ENCODE data around the gene GABPA. TPM values are rescaled to one million over a fixed set of nuclear protein-coding genes. Genes with fewer than 3 reads are reported as not detected.

Gene GABPA
- total and polyA plus RNA-seq, 4 donors: 5.4 to 19.4 (median 11.5) TPM

- Histone ChIP-seq H3K9ac (ENCODE audit: low read depth in 1 of 2, low read length in 2 of 2) (no peak overlapping the region), H3K27ac (ENCODE audit: low read depth in 1 of 2, low read length in 2 of 2) (no peak overlapping the region), H3K9me3 (ENCODE audit: control insufficient read depth in 4 of 4, low read length in 3 of 4) (no peaks in the 10 kb centered on the region), H3K36me3 (ENCODE audit: control insufficient read depth in 4 of 4, insufficient read depth in 3 of 4, low read depth in 1 of 4, low read length in 3 of 4) (no peaks in the 10 kb centered on the region), H3K27me3 (ENCODE audit: control insufficient read depth in 4 of 4, insufficient read depth in 4 of 4, low read length in 3 of 4) (no peaks in the 10 kb centered on the region), H3K4me1 (ENCODE audit: control insufficient read depth in 4 of 4, insufficient read depth in 4 of 4, low read length in 3 of 4) (no peaks in the 10 kb centered on the region), H3K4me3 (ENCODE audit: low read depth in 1 of 3, low read length in 3 of 3) (no peak overlapping the region)
- TF ChIP-seq RAD21 (IDR thresholded peaks at IDR 0.05) (peak; percentile 67 to 74), TAF1 (conservative IDR thresholded peaks at IDR 0.05) (no peak), FOXA1 (IDR thresholded peaks at IDR 0.05) (no peak), EGR1 (IDR thresholded peaks at IDR 0.05; ENCODE audit: low read depth in 2 of 2) (no peak)
- TF ChIP-seq, protein P1, sequence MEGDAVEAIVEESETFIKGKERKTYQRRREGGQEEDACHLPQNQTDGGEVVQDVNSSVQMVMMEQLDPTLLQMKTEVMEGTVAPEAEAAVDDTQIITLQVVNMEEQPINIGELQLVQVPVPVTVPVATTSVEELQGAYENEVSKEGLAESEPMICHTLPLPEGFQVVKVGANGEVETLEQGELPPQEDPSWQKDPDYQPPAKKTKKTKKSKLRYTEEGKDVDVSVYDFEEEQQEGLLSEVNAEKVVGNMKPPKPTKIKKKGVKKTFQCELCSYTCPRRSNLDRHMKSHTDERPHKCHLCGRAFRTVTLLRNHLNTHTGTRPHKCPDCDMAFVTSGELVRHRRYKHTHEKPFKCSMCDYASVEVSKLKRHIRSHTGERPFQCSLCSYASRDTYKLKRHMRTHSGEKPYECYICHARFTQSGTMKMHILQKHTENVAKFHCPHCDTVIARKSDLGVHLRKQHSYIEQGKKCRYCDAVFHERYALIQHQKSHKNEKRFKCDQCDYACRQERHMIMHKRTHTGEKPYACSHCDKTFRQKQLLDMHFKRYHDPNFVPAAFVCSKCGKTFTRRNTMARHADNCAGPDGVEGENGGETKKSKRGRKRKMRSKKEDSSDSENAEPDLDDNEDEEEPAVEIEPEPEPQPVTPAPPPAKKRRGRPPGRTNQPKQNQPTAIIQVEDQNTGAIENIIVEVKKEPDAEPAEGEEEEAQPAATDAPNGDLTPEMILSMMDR (IDR thresholded peaks at IDR 0.05; ENCODE audit: low read depth, low read length, missing input control): peak; percentile 63
- TF ChIP-seq, protein P2, sequence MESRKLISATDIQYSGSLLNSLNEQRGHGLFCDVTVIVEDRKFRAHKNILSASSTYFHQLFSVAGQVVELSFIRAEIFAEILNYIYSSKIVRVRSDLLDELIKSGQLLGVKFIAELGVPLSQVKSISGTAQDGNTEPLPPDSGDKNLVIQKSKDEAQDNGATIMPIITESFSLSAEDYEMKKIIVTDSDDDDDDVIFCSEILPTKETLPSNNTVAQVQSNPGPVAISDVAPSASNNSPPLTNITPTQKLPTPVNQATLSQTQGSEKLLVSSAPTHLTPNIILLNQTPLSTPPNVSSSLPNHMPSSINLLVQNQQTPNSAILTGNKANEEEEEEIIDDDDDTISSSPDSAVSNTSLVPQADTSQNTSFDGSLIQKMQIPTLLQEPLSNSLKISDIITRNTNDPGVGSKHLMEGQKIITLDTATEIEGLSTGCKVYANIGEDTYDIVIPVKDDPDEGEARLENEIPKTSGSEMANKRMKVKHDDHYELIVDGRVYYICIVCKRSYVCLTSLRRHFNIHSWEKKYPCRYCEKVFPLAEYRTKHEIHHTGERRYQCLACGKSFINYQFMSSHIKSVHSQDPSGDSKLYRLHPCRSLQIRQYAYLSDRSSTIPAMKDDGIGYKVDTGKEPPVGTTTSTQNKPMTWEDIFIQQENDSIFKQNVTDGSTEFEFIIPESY (IDR thresholded peaks at IDR 0.05): no peak
- WGBS: 58% methylated on average over 7 of the region's 7 CpGs
- no peak for DNase-seq (ENCODE audit: low spot score)
Observed at GRCh38 chr21:25708467-25709065, 26.2 kb upstream of the GABPA start.

DNA sequence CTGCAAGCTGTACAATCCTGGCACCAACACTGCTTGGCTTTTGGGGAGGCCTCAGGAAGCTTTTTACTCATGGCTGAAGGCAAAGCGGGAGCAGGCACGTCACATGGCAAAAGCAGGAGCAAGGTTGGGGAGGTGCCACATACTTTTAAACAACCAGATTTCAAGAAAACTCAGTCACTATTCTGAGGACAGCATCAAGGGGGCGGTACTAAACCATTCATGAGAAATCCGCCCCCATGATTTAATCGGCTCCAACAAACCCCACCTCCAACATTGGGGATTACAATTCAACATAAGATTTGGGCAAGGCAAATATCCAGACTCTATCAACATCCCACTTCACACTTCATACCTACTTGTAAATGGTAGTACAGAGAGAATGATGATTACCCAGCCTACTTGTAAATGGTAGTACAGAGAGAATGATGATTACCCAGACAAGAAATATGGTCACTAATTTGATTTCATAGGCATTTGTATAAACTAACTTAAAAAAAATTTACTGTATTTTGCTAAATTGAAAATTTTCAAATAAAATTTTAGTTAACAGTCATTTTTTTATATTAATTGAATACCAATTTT lies 25.0 kb upstream of the GABPA start:
- TF ChIP-seq HNF4A (conservative IDR thresholded peaks at IDR 0.05): no peak
- TF ChIP-seq, protein P3, sequence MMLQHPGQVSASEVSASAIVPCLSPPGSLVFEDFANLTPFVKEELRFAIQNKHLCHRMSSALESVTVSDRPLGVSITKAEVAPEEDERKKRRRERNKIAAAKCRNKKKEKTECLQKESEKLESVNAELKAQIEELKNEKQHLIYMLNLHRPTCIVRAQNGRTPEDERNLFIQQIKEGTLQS (IDR thresholded peaks at IDR 0.05): no peak
- no peak for TF ChIP-seq HNF4G (IDR thresholded peaks at IDR 0.05)
- TF ChIP-seq, protein P4, sequence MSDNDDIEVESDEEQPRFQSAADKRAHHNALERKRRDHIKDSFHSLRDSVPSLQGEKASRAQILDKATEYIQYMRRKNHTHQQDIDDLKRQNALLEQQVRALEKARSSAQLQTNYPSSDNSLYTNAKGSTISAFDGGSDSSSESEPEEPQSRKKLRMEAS (IDR thresholded peaks at IDR 0.05): no peak
- no peak for TF ChIP-seq NR2F2 (IDR thresholded peaks at IDR 0.05)
- H3K36me3 ChIP-seq (ENCODE audit: control insufficient read depth in 4 of 4, insufficient read depth in 3 of 4, low read depth in 1 of 4, low read length in 3 of 4): no peaks in the 10 kb centered on the region
- DNase-seq (ENCODE audit: low spot score): no peak

GRCh38 chr21:25710550-25710949 lies 24.2 kb upstream of the GABPA start:
- Histone ChIP-seq H3K27ac (ENCODE audit: low read depth in 1 of 2, low read length in 2 of 2) (no peak overlapping the region), H3K9me3 (ENCODE audit: control insufficient read depth in 4 of 4, low read length in 3 of 4) (no peaks in the 10 kb centered on the region), H3K36me3 (ENCODE audit: control insufficient read depth in 4 of 4, insufficient read depth in 3 of 4, low read depth in 1 of 4, low read length in 3 of 4) (peaks cover 0 to 2% (median 0%) of the 10 kb centered on the region in 4 donors), H3K4me3 (ENCODE audit: low read depth in 1 of 3, low read length in 3 of 3) (no peak overlapping the region), H3K4me1 (ENCODE audit: control insufficient read depth in 4 of 4, insufficient read depth in 4 of 4, low read length in 3 of 4) (no peaks in the 10 kb centered on the region), H3K9ac (ENCODE audit: low read depth in 1 of 2, low read length in 2 of 2) (no peak overlapping the region), H3K27me3 (ENCODE audit: control insufficient read depth in 4 of 4, insufficient read depth in 4 of 4, low read length in 3 of 4) (no peaks in the 10 kb centered on the region)
- 90% methylated on average over 5 of the region's 5 CpGs for WGBS
- no peak for DNase-seq (ENCODE audit: low spot score)
- TF ChIP-seq JUND (IDR thresholded peaks at IDR 0.05) (no peak), GABPA (IDR thresholded peaks at IDR 0.05 in 1 of 2, conservative IDR thresholded peaks at IDR 0.05 in 1 of 2) (no peak), EGR1 (IDR thresholded peaks at IDR 0.05; ENCODE audit: low read depth in 2 of 2) (no peak), HNF4G (IDR thresholded peaks at IDR 0.05) (no peak), RXRA (IDR thresholded peaks at IDR 0.05) (no peak), REST (IDR thresholded peaks at IDR 0.05) (no peak), TAF1 (conservative IDR thresholded peaks at IDR 0.05) (no peak), FOXA1 (IDR thresholded peaks at IDR 0.05) (no peak)
- TF ChIP-seq, protein P2 (IDR thresholded peaks at IDR 0.05): no peak

More for the DNA sequence above, 25.0 kb upstream of the GABPA start:
- Histone ChIP-seq H3K4me1 (ENCODE audit: control insufficient read depth in 4 of 4, insufficient read depth in 4 of 4, low read length in 3 of 4) (no peaks in the 10 kb centered on the region), H3K27ac (ENCODE audit: low read depth in 1 of 2, low read length in 2 of 2) (no peak overlapping the region), H3K9ac (ENCODE audit: low read depth in 1 of 2, low read length in 2 of 2) (no peak overlapping the region), H3K27me3 (ENCODE audit: control insufficient read depth in 4 of 4, insufficient read depth in 4 of 4, low read length in 3 of 4) (no peaks in the 10 kb centered on the region), H3K4me3 (ENCODE audit: low read depth in 1 of 3, low read length in 3 of 3) (no peak overlapping the region), H3K9me3 (ENCODE audit: control insufficient read depth in 4 of 4, low read length in 3 of 4) (no peaks in the 10 kb centered on the region)
- 84% methylated on average over 5 of the region's 5 CpGs for WGBS

Data from liver (tissue), 9 donors.